Hepatocyte (in vitro differentiated cells): ENCODE data around the gene NTSR2. TPM values are rescaled to one million over a fixed set of nuclear protein-coding genes. Genes with fewer than 3 reads are reported as not detected.

ENCODE experiments used
- DNase-seq: peaks from one replicate; pipeline ENCODE4 v3.0.0-alpha.2; 2016; ENCODE audit warnings: low spot score
- H2AFZ ChIP-seq: fragments of 200-600 bp; sonication (generic); 2 replicates; pipeline ENCODE4 v1.6.0; 2016; ENCODE audit warnings: antibody characterized with exemption, mild to moderate bottlenecking
- H3K27ac ChIP-seq: fragments of 200-600 bp; sonication (generic); 2 replicates; pipeline ENCODE4 v1.5.1; 2016; ENCODE audit warnings: mild to moderate bottlenecking
- H3K27me3 ChIP-seq: fragments of 200-600 bp; sonication (generic); 2 replicates; pipeline ENCODE4 v1.6.1; 2016
- H3K36me3 ChIP-seq: fragments of 200-600 bp; sonication (generic); replicated peaks from 2 replicates; pipeline ENCODE4 v1.5.1; 2016; ENCODE audit warnings: low read depth; ENCODE audit not compliant: insufficient read depth
- H3K4me1 ChIP-seq: fragments of 200-600 bp; sonication (generic); 2 replicates; pipeline ENCODE4 v1.5.1; 2016; ENCODE audit warnings: mild to moderate bottlenecking, moderate library complexity; ENCODE audit not compliant: insufficient read depth
- H3K4me2 ChIP-seq: fragments of 200-600 bp; sonication (generic); 2 replicates; pipeline ENCODE4 v1.6.0; 2016
- H3K4me3 ChIP-seq: fragments of 200-600 bp; sonication (generic); 2 replicates; pipeline ENCODE4 v1.5.1; 2016; ENCODE audit warnings: mild to moderate bottlenecking
- H3K79me2 ChIP-seq: fragments of 200-600 bp; sonication (generic); 2 replicates; pipeline ENCODE4 v1.6.0; 2017; ENCODE audit warnings: mild to moderate bottlenecking
- H3K9me2 ChIP-seq: fragments of 200-600 bp; sonication (generic); replicated peaks from 2 replicates; pipeline ENCODE4 v1.6.0; 2017; ENCODE audit warnings: mild to moderate bottlenecking; ENCODE audit not compliant: insufficient read depth
- H3K9me3 ChIP-seq: fragments of 200-600 bp; sonication (generic); 2 replicates; pipeline ENCODE4 v1.5.1; 2016; ENCODE audit warnings: low read depth, mild to moderate bottlenecking
- H4K20me1 ChIP-seq: fragments of 200-600 bp; sonication (generic); 2 replicates; pipeline ENCODE4 v1.6.0; 2016; ENCODE audit warnings: mild to moderate bottlenecking; ENCODE audit not compliant: insufficient read depth, poor library complexity, severe bottlenecking
- CTCF ChIP-seq: fragments of 200-600 bp; sonication (generic); IDR thresholded peaks from 2 replicates; pipeline ENCODE4 v1.5.1; 2016; ENCODE audit warnings: antibody characterized with exemption, mild to moderate bottlenecking; ENCODE audit not compliant: poor library complexity
- EZH2 ChIP-seq: fragments of 200-600 bp; sonication (generic); IDR thresholded peaks from 2 replicates; pipeline ENCODE4 v1.6.1; 2016; ENCODE audit warnings: antibody characterized with exemption, mild to moderate bottlenecking, borderline replicate concordance
- EZH2phosphoT487 ChIP-seq: fragments of 200-600 bp; sonication (generic); IDR thresholded peaks from one replicate; pipeline ENCODE4 v1.6.1; 2018; ENCODE audit warnings: antibody characterized with exemption, mild to moderate bottlenecking, low read depth, moderate library complexity; ENCODE audit not compliant: unreplicated experiment, severe bottlenecking
- WGBS: methylation state at CpG from one replicate; pipeline ENCODE4 v1.1.6; 2016; ENCODE audit warnings: low lambda C conversion rate; ENCODE audit errors: missing lambda C conversion rate; 5-methylcytosine and 5-hydroxymethylcytosine counted together
- polyA plus RNA-seq: library from polyadenylated mRNA; unstranded; fragments of >200 nt; fragmentation: Nextera tagmentation; extraction: Ambion mirVana; gene quantifications from 2 replicates; pipeline ENCODE4 v1.2.1, GENCODE V29; 2016
- total RNA-seq: library from RNA; depleted of rRNA; stranded (reverse); fragments of >200 nt; gene quantifications from 2 replicates; pipeline ENCODE4 v1.2.3, GENCODE V29; 2014

Gene NTSR2
- total and polyA plus RNA-seq, 2 experiments from 2014 or later, result 0.28 TPM; not detected in 1

- H3K27me3 ChIP-seq, result peaks cover 31% of the 10 kb centered on the region
- H3K27ac ChIP-seq, result no peak overlapping the region
- no peak overlapping the region for H3K4me3 ChIP-seq
- DNase-seq, result no peak
- no peaks in the 10 kb centered on the region for H3K9me2 ChIP-seq
- peaks cover 3% of the 10 kb centered on the region for H3K4me1 ChIP-seq
- H3K36me3 ChIP-seq, result no peaks in the 10 kb centered on the region
- no peak overlapping the region for H2AFZ ChIP-seq
- no peak overlapping the region for H3K4me2 ChIP-seq
- TF ChIP-seq CTCF (no peak), EZH2 (no peak), EZH2phosphoT487 (no peak)
- H3K79me2 ChIP-seq, result no peaks in the 10 kb centered on the region
- no peaks in the 10 kb centered on the region for H4K20me1 ChIP-seq
- H3K9me3 ChIP-seq, result no peaks in the 10 kb centered on the region
- WGBS, result 83% methylated on average over 3 of the region's 3 CpGs
Measured at GRCh38 chr2:11672407-11672806, 2.4 kb upstream of the NTSR2 start.

- Histone ChIP-seq H3K27me3 (peaks cover 15% of the 10 kb centered on the region), H3K36me3 (no peaks in the 10 kb centered on the region), H2AFZ (no peak overlapping the region), H3K9me3 (no peaks in the 10 kb centered on the region), H3K4me2 (no peak overlapping the region), H3K9me2 (no peaks in the 10 kb centered on the region), H3K79me2 (no peaks in the 10 kb centered on the region), H3K4me1 (peaks cover 3% of the 10 kb centered on the region), H3K27ac (no peak overlapping the region), H4K20me1 (no peaks in the 10 kb centered on the region), H3K4me3 (no peak overlapping the region)
- WGBS, result 82% methylated on average over 16 of the region's 16 CpGs
- TF ChIP-seq EZH2phosphoT487, result no peak
- DNase-seq, result no peak
Measured at GRCh38 chr2:11667866-11668637, 1.9 kb downstream of the NTSR2 start.

GRCh38 chr2:11667194-11667593 lies 2.8 kb downstream of the NTSR2 start:
- Histone ChIP-seq H3K9me3 (no peaks in the 10 kb centered on the region), H2AFZ (no peak overlapping the region), H3K4me2 (no peak overlapping the region), H3K36me3 (no peaks in the 10 kb centered on the region), H4K20me1 (no peaks in the 10 kb centered on the region), H3K9me2 (no peaks in the 10 kb centered on the region), H3K79me2 (no peaks in the 10 kb centered on the region), H3K4me1 (peaks cover 3% of the 10 kb centered on the region), H3K27ac (no peak overlapping the region), H3K27me3 (peaks cover 8% of the 10 kb centered on the region), H3K4me3 (no peak overlapping the region)
- TF ChIP-seq EZH2phosphoT487 (no peak), CTCF (no peak), EZH2 (no peak)
- 88% methylated on average over 3 of the region's 3 CpGs for WGBS
- DNase-seq, result no peak

- Histone ChIP-seq H3K36me3 (no peaks in the 10 kb centered on the region), H3K4me3 (no peak overlapping the region), H3K79me2 (no peaks in the 10 kb centered on the region), H3K4me1 (peaks cover 3% of the 10 kb centered on the region), H3K27me3 (peaks cover 7% of the 10 kb centered on the region), H3K9me2 (no peaks in the 10 kb centered on the region), H3K4me2 (no peak overlapping the region), H3K27ac (no peak overlapping the region), H3K9me3 (no peaks in the 10 kb centered on the region), H4K20me1 (no peaks in the 10 kb centered on the region), H2AFZ (no peak overlapping the region)
- no peak for DNase-seq
- no peak for TF ChIP-seq EZH2phosphoT487
- no peak for TF ChIP-seq CTCF
- TF ChIP-seq EZH2, result no peak
- WGBS, result 87% methylated on average over 10 of the region's 10 CpGs
Measured at GRCh38 chr2:11665510-11666362, 4.3 kb downstream of the NTSR2 start.
